HG03457 (cell line): ENCODE data around the gene GNG7.
"Not testable (repeated sequence)": the region's sequence is repeated elsewhere in the genome, so short reads cannot be mapped to it uniquely, and the experiment has no call there.

ENCODE experiments used
- ATAC-seq: cut with Tn5 transposase; IDR thresholded peaks from one replicate; pipeline ENCODE4 v1.9.1; 2021; ENCODE audit warnings: moderate number of reproducible peaks; ENCODE audit not compliant: unreplicated experiment

Gene GNG7

DNA sequence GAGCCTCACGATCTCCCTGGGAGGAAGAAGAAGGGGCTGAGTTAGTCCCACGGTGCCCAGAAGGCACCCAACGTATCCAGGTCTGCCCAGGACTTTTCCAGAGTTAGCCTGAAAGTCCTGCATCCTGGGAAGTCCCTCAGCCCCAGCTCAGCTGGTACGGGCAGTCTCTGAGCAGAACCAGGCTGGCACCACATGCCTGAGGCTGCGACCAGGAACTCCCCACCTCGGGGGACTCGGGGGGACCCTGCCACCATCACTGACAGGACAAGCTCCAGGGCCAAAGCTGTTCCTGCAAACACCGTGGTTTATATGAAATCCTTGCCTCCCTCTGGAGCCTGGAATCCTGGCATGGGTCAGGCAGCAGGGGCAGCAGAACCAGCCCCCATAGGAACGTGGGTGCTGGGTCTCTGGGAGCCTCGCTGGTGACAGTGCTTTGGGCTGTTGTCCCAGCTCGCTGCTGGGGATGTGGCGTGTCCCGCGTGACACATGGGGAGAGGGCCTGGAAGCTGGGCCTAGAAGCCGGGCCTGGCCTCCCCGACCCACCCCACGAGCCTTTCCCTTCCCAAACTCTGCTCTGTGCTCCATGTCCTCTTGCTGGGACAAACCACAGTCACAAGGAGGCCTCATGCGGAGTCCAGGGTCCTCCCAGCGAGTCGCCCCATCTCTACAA, 55.5 kb downstream of the GNG7 start:
- no peak for ATAC-seq

DNA sequence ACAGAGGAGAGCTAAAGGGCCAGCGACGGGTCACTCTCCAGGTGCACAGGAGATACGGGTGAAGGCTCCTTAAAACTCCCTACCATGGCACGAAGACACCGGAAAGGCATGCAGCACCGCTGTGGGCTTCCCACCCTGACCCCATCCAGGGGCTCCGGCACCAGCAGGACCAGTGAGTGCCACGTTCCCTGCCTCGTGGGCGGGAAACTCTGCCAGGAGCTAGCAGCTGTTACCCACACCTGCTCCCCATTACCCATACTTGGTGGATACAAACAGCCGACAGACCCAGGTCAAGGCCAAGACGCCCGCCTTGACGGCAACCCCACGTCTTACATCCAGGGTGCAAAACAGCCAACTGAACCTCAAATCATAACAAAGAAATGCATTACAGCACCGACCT, 56.7 kb downstream of the GNG7 start:
- no peak for ATAC-seq

DNA sequence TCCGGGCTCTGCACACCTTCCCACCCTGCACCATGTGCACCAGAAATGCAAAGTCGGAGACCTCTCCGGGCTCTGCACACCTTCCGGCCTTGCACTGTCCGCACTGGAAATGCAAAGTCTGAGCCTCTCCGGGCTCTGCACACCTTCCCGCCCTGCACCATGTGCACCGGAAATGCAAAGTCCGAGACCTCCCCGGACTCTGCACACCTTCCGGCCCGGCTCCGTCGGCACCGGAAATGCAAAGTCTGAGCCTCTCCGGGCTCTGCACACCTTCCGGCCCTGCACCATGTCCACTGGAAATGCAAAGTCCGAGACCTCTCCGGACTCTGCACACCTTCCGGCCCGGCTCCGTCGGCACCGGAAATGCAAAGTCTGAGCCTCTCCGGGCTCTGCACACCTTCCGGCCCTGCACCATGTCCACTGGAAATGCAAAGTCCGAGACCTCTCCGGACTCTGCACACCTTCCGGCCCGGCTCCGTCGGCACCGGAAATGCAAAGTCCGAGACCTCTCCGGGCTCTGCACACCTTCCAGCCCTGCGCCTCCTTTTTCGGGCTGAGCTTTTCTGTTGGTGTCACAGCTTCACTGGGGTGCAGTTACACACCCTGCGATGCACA, 59.3 kb downstream of the GNG7 start:
- not testable (repeated sequence) for ATAC-seq

- ATAC-seq = no peak
Observed at GRCh38 chr19:2641332-2641698, 61.2 kb downstream of the GNG7 start.

- ATAC-seq = no peak
Observed at GRCh38 chr19:2640563-2641331, 61.7 kb downstream of the GNG7 start.

DNA sequence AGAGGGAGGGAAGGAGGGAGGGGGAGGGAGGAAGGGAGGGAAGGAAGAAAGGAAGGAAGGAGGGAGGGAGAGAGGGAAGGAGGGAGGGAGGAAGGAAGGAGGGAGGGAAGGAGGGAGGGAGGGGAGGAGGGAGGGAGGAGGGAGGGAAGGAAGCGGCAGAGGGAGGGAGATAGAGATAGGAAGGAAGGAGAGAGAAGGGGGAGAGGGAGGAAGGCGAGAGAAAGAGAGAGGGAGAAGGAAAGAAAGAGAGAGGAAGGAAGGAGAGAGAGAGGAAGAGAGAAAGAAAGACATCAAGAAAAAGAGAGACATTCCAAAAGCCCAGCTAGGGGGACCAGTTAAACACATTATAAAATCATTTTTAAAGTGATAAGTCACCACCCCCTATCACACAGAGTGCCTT, 62.5 kb downstream of the GNG7 start:
- no peak for ATAC-seq

DNA sequence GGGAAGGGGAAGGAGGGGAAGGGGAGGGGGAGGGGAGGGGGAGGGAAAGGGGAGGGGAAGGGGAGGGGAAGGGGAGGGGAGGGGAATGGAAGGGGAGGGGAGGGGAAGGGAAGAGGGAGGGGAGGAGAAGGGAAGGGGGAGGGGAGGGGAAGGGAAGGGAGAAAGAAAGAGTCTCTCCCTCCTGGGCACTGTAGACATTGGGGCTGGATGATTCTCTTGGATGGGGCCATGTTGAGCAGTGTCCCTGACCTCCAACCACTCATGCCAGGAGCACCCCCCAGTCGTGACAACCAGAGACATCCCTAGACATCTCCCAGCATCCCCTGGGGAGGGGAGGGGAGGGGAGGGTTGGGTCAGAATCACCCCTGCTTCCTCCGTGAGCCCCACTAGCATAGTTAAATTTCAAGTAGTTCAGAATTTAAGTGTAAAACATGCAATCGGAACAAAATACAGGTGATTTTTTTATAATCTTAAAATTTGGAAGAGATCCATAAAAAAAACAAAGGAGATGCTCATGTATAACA, 64.0 kb downstream of the GNG7 start:
- ATAC-seq = no peak

- ATAC-seq = no peak
Observed at GRCh38 chr19:2636897-2637683, 65.4 kb downstream of the GNG7 start.

GRCh38 chr19:2636141-2636896, 66.2 kb downstream of the GNG7 start:
- no peak for ATAC-seq

GRCh38 chr19:2634960-2635359, 67.5 kb downstream of the GNG7 start:
- ATAC-seq = no peak

DNA sequence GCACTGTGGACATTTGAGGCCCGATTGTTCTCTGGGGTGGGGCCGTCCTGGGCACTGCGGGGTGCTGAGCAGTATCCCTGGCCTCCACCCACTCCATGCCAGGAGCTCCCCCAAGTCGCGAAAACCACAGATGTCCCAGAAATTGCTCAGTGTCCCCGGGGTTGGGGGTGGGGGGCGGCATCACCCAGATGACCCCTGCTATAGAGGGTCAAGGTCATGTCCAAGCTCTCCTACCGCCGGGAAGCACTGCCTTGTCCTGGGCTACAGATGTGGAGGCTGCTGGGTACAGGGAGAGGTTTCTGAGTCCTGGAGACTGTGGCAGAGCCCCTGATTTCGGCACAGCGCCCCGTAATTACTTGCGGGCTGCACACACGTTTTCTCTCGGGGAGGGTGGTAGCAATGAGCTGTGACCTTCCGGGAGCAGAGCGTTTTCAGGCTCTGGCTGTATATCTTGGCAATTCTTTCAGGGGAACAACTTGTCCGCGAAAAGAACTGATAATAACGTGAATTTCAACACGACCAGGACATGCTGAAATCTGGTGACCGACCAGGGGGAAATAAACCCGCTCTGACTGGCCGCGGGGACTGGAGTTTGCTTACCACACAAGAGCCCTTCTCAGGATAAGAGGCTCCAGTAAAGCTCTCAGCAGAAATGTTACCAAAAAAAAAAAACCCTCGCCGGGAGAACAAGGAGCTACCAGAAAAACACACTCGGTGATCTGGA, 68.1 kb downstream of the GNG7 start:
- ATAC-seq = no peak

DNA sequence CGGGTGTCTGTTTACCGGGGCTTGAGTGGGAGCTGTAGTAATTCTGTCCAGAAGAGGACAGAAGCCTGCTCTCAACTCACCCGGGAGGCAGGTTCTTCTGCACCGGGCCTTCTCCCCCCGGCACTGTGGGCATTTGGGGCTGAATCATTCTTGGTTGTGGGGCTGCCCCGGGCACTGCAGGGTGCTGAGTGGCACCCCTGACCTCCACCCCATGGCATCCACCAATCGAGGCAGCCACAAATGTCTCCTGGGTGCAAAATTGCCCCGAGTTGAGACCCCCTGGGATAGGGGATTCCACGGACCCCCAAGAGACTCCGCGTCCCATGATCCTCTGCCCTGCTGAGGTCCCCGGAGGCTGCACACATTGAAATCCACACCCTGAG, 68.8 kb downstream of the GNG7 start:
- no peak for ATAC-seq

GRCh38 chr19:2631213-2631821, 71.2 kb downstream of the GNG7 start:
- ATAC-seq = no peak

DNA sequence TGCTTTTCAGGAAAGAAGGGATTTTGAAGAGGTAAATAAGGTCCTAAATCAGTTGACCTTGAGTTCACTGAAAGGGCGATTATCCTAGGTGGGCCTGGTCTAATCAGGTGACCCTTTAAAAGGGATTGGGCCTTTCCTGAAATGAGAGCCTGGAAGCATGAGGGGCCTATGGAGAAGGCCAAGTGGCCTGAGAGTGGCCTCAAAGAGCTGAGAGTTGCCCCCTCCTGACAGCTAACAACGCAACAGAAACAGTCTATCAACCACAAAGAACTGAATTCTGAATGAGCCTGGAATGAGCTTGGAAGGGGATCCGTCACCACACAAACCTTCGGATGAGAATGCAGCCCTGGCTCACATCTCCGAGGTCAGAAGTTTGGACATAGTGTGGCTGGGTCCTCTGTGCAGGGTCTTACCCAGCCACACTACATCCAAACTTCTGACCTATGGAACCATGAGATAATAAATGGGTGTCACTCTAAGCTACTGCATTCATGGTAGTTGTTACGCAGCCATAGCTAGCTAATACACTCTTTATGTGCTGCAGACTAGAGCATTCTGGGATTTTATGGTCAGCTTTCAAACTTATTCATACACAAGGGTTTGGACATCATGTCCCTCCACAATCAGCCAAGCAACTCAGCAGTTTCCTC, 72.0 kb downstream of the GNG7 start:
- ATAC-seq = no peak

GRCh38 chr19:2629491-2630351, 72.8 kb downstream of the GNG7 start:
- ATAC-seq = no peak

DNA sequence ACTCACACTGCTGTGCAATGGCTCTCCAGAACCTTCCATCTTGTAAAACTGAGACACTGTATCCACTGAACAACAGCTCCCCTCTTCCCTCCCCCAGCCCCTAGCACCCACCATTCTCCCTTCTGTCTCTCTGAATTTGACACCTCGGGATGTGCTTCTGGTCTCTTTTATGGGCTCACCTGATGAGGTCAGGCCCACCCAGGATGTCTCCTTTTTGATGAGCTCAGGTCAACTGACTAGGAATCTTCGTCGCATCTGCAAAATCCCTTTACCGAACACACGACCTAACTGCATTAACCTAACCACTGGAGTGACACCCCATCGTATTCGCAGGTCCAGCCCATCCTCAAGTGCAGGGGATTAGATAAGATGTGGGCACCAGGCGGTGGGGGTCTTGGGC, 73.9 kb downstream of the GNG7 start:
- ATAC-seq = no peak

DNA sequence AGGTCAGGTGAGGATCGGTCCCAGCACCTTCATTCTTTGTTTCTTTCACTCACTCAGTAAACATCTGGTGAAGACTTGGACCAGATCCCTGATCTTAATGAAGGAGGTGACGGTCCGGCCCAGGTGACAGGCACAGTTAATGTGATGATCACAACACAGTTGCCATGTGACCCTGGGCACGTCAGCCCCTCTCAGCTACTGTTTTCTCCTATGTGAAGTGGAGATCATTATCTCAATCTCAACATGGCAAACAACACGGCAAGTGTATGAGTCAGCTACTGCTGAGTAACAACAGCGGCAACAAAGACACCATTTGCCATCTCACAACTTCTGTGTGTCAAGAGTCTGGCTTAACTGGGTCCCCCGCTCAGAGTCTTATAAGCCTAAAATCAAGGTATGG, 74.6 kb downstream of the GNG7 start:
- ATAC-seq = no peak

DNA sequence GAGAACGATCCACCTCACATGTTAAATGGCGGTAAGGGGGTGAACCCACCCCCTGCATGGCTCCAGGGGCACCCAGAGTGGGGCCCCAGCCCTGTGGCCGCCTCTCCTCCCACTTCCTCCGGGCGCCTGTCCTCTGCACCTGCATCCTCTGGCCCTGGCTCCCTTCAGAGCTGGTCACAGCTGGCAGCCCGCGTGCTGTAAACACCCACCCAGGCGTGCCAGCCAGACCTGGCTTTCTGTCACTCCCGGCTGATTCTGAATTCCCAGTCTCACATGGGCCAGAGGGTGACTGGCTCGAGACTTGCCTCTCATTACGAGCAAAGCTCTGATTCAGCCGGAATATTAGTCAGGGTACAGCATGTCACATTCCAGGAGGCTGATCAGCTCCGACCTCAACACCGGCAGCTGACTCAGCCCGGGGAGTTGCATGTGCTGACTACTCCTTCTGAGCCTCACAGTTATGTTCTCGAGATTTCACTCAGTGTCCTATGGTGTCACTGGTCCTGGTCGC, 75.1 kb downstream of the GNG7 start:
- ATAC-seq = no peak
